HG03066 (cell line): ENCODE measurements around the gene S100A2.

Experiments
- ATAC-seq: cut with Tn5 transposase; IDR thresholded peaks from one replicate; pipeline ENCODE4 v1.9.1; 2021; ENCODE audit warnings: low read depth; ENCODE audit not compliant: unreplicated experiment

Gene S100A2

DNA sequence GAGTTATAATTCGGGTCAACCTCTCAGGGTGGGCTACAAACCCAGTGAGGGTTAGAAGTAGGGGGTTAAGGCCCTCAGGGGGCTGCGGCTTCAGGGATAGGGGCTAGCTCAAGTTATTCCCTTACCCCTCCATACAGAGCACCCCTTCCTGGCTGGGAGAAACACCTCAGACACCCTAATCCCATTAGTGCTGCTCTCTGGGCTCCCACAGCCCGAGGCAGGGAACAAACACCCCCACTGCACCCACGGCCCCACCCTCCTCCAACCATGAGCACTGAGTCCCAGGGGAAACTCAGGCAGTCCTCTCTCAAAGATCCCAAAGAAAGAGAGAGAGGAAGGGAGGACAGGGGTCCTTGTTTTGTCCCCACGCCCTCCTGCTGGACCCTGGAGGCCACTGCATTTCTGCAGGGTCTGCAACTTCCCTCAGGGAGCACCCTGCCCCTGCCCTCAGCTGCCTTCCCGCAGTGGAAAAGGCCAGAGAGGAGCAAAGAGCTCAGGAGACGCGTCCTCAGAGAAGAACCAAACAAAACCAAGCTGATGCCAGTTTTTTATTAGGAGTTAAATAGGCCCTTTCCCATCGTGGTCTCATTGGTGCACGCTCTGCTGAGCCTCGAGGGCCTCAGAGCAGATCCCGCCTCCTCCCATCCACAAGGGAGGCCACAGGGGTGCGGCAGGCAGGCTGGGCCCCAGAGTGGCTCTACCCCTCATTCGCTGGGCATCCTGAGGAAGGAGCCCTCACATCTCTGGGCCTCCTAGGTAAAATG, 18.7 kb downstream of the S100A2 start:
- no peak for ATAC-seq

- ATAC-seq, result no peak
Measured at GRCh38 chr1:153546371-153546770, 19.3 kb downstream of the S100A2 start.

GRCh38 chr1:153545067-153546055, 20.3 kb downstream of the S100A2 start, which contains the start of gene S100A4:
Gene S100A4 (minus strand): TSS chr1:153545806. CDS start chr1:153544794, 1,012 bp downstream.
- peak; percentile 55 for ATAC-seq

GRCh38 chr1:153544453-153545066, 21.1 kb downstream of the S100A2 start:
- no peak for ATAC-seq

DNA sequence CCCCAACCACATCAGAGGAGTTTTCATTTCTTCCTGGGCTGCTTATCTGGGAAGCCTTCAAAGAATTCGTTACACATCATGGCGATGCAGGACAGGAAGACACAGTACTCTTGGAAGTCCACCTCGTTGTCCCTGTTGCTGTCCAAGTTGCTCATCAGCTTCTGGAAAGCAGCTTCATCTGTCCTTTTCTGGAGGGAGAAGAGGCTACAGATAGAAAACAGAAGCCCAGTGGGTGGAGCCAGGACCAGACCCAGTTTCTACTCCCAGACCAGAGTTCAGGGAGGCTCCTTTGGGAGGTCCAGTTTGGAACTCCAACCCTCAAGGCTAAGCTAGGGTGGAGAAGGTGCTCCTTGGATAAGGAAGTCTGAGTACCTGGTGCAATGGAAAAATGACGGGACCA, 21.9 kb downstream of the S100A2 start:
- ATAC-seq, result no peak

GRCh38 chr1:153542956-153543711, 22.5 kb downstream of the S100A2 start:
- ATAC-seq, result no peak

- no peak for ATAC-seq
Measured at GRCh38 chr1:153541641-153542590, 23.7 kb downstream of the S100A2 start.

DNA sequence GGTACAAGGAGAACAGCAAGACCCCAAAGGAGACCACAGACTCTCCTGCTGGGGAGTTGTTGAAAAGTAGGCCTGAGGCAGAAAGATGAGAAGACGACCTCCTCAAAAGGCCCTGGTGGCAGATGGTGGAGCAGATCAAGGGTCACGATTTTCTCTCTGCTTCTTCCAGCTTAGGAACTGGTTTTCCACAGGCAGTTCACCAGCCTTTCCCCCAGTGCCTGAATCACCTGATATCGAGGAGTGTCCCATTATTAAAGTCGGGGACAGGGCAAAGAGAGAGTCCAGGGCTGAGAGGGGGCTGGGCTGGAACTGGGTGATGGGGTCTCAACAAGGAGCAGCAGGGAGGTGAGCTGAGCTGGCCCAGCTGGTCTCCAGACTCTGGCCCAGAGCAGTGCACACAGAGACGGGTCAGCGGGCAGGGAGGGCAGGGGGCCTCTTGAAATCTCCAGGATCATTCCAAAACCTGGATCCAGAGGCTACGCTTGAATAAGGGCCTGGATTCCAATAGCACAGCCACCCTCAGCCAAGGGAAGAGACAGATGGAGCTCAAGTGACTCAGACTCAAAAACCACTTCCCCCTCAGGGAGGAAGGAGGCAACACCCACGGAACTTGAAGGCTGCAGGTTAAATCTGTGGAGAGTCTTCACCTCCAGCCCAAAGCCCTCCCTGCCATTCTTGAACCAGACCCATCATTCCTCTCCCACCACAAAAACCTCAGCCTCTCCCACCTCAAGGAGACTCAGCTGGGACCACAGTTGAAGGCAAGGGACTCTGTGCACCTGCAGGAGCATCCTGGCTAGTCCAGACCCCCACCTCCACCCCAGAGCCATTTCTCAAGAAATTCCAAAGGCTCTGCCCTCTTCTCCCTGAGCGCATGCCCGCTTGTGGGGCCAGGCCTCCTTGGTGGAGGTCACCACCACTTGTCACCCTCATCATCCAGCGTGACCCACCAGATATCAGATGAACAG, 25.0 kb downstream of the S100A2 start, which contains the start of gene S100A5:
Gene S100A5, minus strand, starts transcription at position 541 of the 968 bp plus-strand sequence. CDS start 743 bp downstream, outside the sequence.
- no peak for ATAC-seq

DNA sequence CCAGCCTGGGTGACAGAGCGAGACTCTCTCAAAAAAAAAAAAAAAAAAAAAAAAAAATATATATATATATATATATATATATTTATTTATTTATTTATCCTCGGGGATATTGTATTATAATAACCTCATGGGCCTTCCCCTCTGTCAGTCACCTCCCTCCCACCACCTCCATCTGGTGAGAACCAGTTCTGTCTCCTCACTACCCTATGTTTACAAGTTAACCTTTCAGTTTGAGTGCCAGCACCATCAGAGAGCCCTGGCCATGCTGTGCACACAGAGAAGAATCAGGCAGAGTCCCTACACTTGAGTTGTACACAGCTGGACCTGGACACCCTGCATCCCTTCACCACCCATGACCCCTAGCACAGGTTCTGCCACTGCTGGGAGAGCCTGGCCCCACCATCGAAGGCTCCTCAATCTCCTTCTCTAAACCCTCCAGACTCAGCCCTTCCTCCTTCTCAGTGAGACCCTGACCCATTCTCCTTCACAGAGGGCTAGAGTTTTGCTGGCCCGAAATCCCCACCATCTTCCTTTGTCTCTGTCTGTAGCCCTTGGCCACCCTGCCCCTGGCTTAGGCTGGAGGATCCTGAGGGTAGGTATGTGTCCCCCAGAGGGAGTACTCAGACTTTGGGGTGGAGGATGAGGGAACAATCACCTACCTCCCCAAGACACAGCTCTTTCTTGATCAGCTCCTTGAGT, 26.1 kb downstream of the S100A2 start:
- no peak for ATAC-seq

GRCh38 chr1:153538315-153538821, 27.3 kb downstream of the S100A2 start:
- no peak for ATAC-seq

DNA sequence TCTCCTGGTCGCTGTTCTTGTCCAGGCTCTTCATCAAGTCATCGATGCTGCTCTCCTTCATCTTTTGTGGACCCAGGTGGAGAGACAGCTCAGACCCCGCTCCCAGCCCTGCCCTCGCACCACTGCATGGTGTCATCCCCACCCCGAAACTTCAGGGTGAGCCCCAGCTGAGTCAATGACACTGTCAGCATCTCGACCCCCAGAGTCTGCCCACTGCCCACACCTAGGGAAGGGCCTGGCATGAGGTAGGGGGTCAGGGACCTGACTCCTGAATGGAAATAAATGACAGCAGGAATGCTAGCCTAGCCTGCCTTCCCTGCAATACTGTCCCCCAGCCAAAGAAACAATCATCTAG, 28.3 kb downstream of the S100A2 start:
- no peak for ATAC-seq

GRCh38 chr1:153536671-153537375, 28.8 kb downstream of the S100A2 start:
- ATAC-seq, result no peak

DNA sequence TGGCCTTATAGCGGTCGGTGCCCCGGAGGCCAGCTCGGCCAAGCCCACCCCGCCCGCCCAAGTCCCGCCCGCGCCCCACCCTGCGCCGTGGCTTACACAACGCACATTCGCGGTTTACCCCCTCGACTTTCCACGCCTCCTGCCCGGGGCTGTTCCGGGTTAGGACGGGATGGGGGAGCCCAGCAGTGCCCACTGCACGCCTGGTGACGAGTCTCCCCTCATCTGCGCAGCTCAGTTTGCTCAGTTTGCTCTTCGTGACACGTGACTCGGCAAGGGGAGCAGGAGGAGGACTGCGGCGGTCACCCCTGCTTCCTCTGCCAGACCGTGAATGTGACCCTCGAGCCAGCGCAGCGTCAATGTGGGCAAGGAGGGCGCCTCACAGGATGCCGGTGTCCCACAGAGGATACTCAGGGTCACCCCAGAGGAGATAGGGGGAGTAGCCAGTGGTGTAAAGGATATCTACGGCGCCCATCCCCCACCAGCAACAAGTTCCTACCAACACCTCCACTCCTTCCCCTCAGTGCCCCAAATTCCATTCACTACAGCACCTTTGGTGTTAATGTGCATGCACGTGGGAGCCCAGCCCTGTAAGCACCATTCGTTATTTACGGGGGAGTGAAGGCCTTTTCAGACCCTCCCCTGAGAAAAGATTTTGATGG, 29.5 kb downstream of the S100A2 start:
- no peak for ATAC-seq

DNA sequence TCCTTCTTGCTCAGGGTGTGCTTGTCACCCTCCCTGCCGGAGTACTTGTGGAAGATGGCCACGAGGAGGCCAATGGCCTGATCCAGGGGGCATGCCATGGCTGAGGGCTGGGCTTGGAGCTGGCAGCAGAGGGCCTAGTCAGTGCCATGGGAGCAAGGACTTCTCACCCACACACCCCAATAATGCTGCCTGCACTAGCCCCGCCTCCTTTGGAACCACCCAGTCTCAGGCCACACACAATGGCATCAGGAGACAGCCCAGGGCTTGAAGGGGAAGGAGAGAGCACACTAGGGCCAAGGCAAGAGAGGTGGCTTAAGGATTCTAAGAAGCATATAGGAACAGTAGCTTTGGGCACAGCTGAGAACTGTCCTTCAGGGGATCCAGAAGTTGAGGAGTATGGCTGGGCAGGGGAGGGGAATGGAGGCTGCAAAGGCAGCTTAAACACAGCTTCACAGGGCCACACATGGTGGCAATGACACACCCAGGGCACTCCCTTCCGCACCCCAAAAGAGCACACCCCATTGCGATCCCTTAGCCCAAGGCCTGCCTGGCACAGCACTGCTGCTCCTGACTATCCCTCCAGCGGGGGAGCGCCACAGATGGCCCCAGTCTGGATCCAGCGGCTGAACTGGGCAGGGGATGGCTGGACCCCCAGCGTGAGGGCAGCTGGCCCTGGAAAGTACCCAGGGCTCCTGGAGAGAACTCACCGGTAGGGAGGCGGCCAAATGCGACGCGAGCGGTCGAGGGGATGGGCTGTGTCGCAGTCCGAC, 30.2 kb downstream of the S100A2 start, which contains the start of gene S100A6:
Gene S100A6, minus strand, starts transcription at position 750 of the 770 bp plus-strand sequence. Its CDS starts 652 bp downstream, at position 98.
- no peak for ATAC-seq

- ATAC-seq, result no peak
Measured at GRCh38 chr1:153534925-153535241, 30.8 kb downstream of the S100A2 start.
